Heart right ventricle (tissue), 16 donors: Measurements from ENCODE around the gene DRC1. TPM values are rescaled to one million over a fixed set of nuclear protein-coding genes. Genes with fewer than 3 reads are reported as not detected.

Experiments
- ATAC-seq, 8 donors: fragments of 200-7000 bp; cut with Tn5 transposase; one replicate each; pipeline ENCODE4 v1.9.1; 2020; ENCODE audit warnings: mild to moderate bottlenecking in 8 of 8, moderate library complexity in 8 of 8, moderate number of reproducible peaks in 1 of 8
- DNase-seq, 2 donors: peaks; one replicate each; pipeline ENCODE4 v3.0.0-alpha.2; 2020
- H3K27ac ChIP-seq, 10 donors: fragments of 200-600 bp; sonication (generic) in 2 of 10; one replicate each; pipeline versions ENCODE4 v1.5.0 to v1.8.0; 2020 to 2022; ENCODE audit warnings: mild to moderate bottlenecking in 3 of 10
- H3K27me3 ChIP-seq, 7 donors: fragments of 200-600 bp; one replicate each; pipeline ENCODE4 v1.8.0; 2021 to 2022; ENCODE audit warnings: mild to moderate bottlenecking in 2 of 7
- H3K36me3 ChIP-seq, 9 donors: fragments of 200-600 bp; sonication (generic) in 1 of 9; one replicate each; pipeline versions ENCODE4 v1.5.0 to v1.8.0; 2020 to 2022; ENCODE audit warnings: mild to moderate bottlenecking in 2 of 9
- H3K4me1 ChIP-seq, 9 donors: fragments of 200-600 bp; sonication (generic) in 1 of 9; one replicate each; pipeline versions ENCODE4 v1.5.0 to v1.8.0; 2020 to 2022; ENCODE audit warnings: mild to moderate bottlenecking in 4 of 9
- H3K4me3 ChIP-seq, 10 donors: fragments of 200-600 bp; sonication (generic) in 2 of 10; one replicate each; pipeline versions ENCODE4 v1.5.0 to v1.8.0; 2020 to 2022; ENCODE audit warnings: mild to moderate bottlenecking in 7 of 10, moderate library complexity in 2 of 10
- H3K9me3 ChIP-seq, 11 donors: fragments of 200-600 bp in 10 of 11; sonication (generic) in 2 of 11; one replicate each; pipeline versions ENCODE4 v1.5.0 to v1.8.0; 2013 to 2022; ENCODE audit warnings: mild to moderate bottlenecking in 2 of 11, control low read depth in 1 of 11, moderate library complexity in 1 of 11
- CTCF ChIP-seq, 9 donors: fragments of 200-600 bp; sonication (generic) in 2 of 9; IDR thresholded peaks; one replicate each; pipeline versions ENCODE4 v1.5.0 to v1.8.0; 2021 to 2022; ENCODE audit warnings: antibody characterized with exemption in 9 of 9, mild to moderate bottlenecking in 5 of 9, moderate library complexity in 1 of 9
- WGBS, 2 donors: extraction: QIAGEN DNeasy Blood & Tissue Kit; methylation state at CpG; one replicate each; pipeline ENCODE4 v1.1.7; 2013; ENCODE audit warnings: inconsistent platforms in 1 of 2; 5-methylcytosine and 5-hydroxymethylcytosine counted together
- intact Hi-C, 10 donors: fragments of 100-400 bp; cut with DNase I; formaldehyde crosslinking; loops; one replicate each; pipeline versions ENCODE4 v1.11.1 to v1.14.2; 2022
- polyA plus RNA-seq, 2 donors: library from polyadenylated mRNA; stranded (reverse); fragments of 200-250 nt; gene quantifications; one replicate each; pipeline ENCODE4 v1.2.3, GENCODE V29; 2013
- total RNA-seq, 10 donors: library from RNA; stranded (reverse); fragmentation: NEBNext Ultra II Directional in 3 of 10; extraction: Animal tissue kit (Norgen Biotek cat#: 25700) in 3 of 10; gene quantifications; one replicate each; pipeline versions ENCODE4 v1.2.1 to v1.2.4, GENCODE V29; 2021 to 2023
- donor health status: Arrhythmogenic right ventricular cardiomyopathy.
- donor health status: ischemic (EF 13 %, LVEDD 7.1; RV severe dilation, severe dysfunction).
- donor health status: healthy with polysubstance abuse.
- donor health status: DM: no; HTN: yes; CAD: no.
- donor health status: DM: no; HTN: no; CAD: no.
- donor health status: ischemic (EF 25% LVEDD 6.9; RV normal size, moderate dysfunction).
- donor health status: ischemic (EF 25% LVEDD 5.7; RV mildly dilated, moderate dysfunction).
- donor health status: healthy.
- donor health status: DM: yes; HTN: yes; CAD: no.
- donor health status: Ischemic cardiomyopathy.
- donor health status: ischemic (EF 35%, LVEDD 5.7; RV mildly dilated, moderate dysfunction).
- donor health status: nonischemic (EF 11% LVEDD 7.7; RV severe dilation, severe dysfunction).
- donor health status: DM: yes; HTN: yes; CAD: no.
- donor health status: PGD.
- donor health status: ischemic (EF 29% LVEDD 5.4; RV normal size, mild dysfunction).
- donor health status: nonischemic (EF 23%, LVEDD 6.1; RV moderate dilation, normal function).

Gene DRC1
- total and polyA plus RNA-seq, 12 donors, result 0.06 to 0.37 (median 0.20) TPM; not detected in 8

- intact Hi-C loops, result no loop called here
- H3K27me3 ChIP-seq, result no peaks in the 10 kb centered on the region
Measured at GRCh38 chr2:26484579-26484978, 82.9 kb downstream of the DRC1 start.

GRCh38 chr2:26485099-26485498 is 83.4 kb downstream of the DRC1 start:
- H3K27me3 ChIP-seq, result no peaks in the 10 kb centered on the region
- H3K9me3 ChIP-seq, result no peaks in the 10 kb centered on the region
- no peak overlapping the region for H3K27ac ChIP-seq
- ATAC-seq (no peak), DNase-seq (no peak)
- no peak for TF ChIP-seq CTCF (IDR thresholded peaks at IDR 0.05)
- H3K4me1 ChIP-seq, result peaks cover 0 to 13% (median 8%) of the 10 kb centered on the region in 9 donors
- intact Hi-C loops, result no loop called here
- H3K4me3 ChIP-seq, result no peak overlapping the region
- 92 to 94% methylated on average over 2 of the region's 2 CpGs for WGBS, 2 donors
- H3K36me3 ChIP-seq, result no peaks in the 10 kb centered on the region

More at GRCh38 chr2:26484579-26484978, 82.9 kb downstream of the DRC1 start:
- Histone ChIP-seq H3K4me3 (no peak overlapping the region), H3K36me3 (no peaks in the 10 kb centered on the region), H3K4me1 (peaks cover 0 to 13% (median 8%) of the 10 kb centered on the region in 9 donors), H3K9me3 (no peaks in the 10 kb centered on the region), H3K27ac (no peak overlapping the region)
- 79 to 85% methylated on average over 4 of the region's 4 CpGs for WGBS, 2 donors
- ATAC-seq (peak in 1 of 8 donors; percentile 15), DNase-seq (no peak)
- TF ChIP-seq CTCF (IDR thresholded peaks at IDR 0.05), result no peak

GRCh38 chr2:26485725-26486418 is 84.2 kb downstream of the DRC1 start:
- Histone ChIP-seq H3K27ac (no peak overlapping the region), H3K4me1 (peaks cover 0 to 13% (median 8%) of the 10 kb centered on the region in 9 donors), H3K36me3 (no peaks in the 10 kb centered on the region), H3K4me3 (no peak overlapping the region), H3K27me3 (no peaks in the 10 kb centered on the region), H3K9me3 (no peaks in the 10 kb centered on the region)
- DNase-seq (no peak), ATAC-seq (no peak)
- TF ChIP-seq CTCF (IDR thresholded peaks at IDR 0.05), result no peak
- WGBS, 2 donors, result 86 to 88% methylated on average over 8 of the region's 8 CpGs
- intact Hi-C loops, result no loop called here

- Histone ChIP-seq H3K4me3 (no peak overlapping the region), H3K36me3 (no peaks in the 10 kb centered on the region), H3K4me1 (peaks cover 0 to 13% (median 10%) of the 10 kb centered on the region in 9 donors), H3K27me3 (no peaks in the 10 kb centered on the region), H3K27ac (no peak overlapping the region), H3K9me3 (no peaks in the 10 kb centered on the region)
- TF ChIP-seq CTCF (IDR thresholded peaks at IDR 0.05), result no peak
- WGBS, 2 donors, result 88 to 90% methylated on average over 3 of the region's 3 CpGs
- no peak for ATAC-seq
- no peak for DNase-seq
- intact Hi-C loops, result no loop called here
Measured at GRCh38 chr2:26486789-26487188, 85.1 kb downstream of the DRC1 start.
